Activated T-helper 1 cell treated with anti-CD3 and anti-CD28 coated beads, Interleukin-2, amount 50 U/mL, for 16 hours (primary cell): ENCODE data around the gene ASRGL1.

Source experiments
- DNase-seq, 2 donors: peaks; one replicate each; pipeline ENCODE4 v3.0.0-alpha.2; 2020; ENCODE audit warnings: low read depth in 1 of 2, low spot score in 1 of 2

Gene ASRGL1

GRCh38 chr11:62392506-62392905, 55.3 kb downstream of the ASRGL1 start:
- DNase-seq, result no peak

- DNase-seq, result no peak
Measured at GRCh38 chr11:62393061-62393611, 55.9 kb downstream of the ASRGL1 start.

- DNase-seq, result no peak
Measured at GRCh38 chr11:62393735-62394134, 56.5 kb downstream of the ASRGL1 start.

GRCh38 chr11:62394825-62395538, 57.7 kb downstream of the ASRGL1 start:
- DNase-seq, result no peak

GRCh38 chr11:62395885-62396551, 58.8 kb downstream of the ASRGL1 start:
- no peak for DNase-seq

- no peak for DNase-seq
Measured at GRCh38 chr11:62398011-62398994, 61.1 kb downstream of the ASRGL1 start.

- no peak for DNase-seq
Measured at GRCh38 chr11:62399172-62399877, 62.1 kb downstream of the ASRGL1 start.

- no peak for DNase-seq
Measured at GRCh38 chr11:62399878-62400266, 62.6 kb downstream of the ASRGL1 start.

- no peak for DNase-seq
Measured at GRCh38 chr11:62400281-62400680, 63.0 kb downstream of the ASRGL1 start.

- no peak for DNase-seq
Measured at GRCh38 chr11:62400760-62401159, 63.5 kb downstream of the ASRGL1 start.

GRCh38 chr11:62401356-62401755, 64.1 kb downstream of the ASRGL1 start:
- no peak for DNase-seq

- no peak for DNase-seq
Measured at GRCh38 chr11:62401811-62402210, 64.6 kb downstream of the ASRGL1 start.

- peak; percentile 8 to 32 for DNase-seq
Measured at GRCh38 chr11:62402226-62402959, 65.1 kb downstream of the ASRGL1 start.

GRCh38 chr11:62402960-62403730, 65.9 kb downstream of the ASRGL1 start:
- DNase-seq, result no peak

- no peak for DNase-seq
Measured at GRCh38 chr11:62404435-62404834, 67.2 kb downstream of the ASRGL1 start.

- no peak for DNase-seq
Measured at GRCh38 chr11:62404901-62405300, 67.7 kb downstream of the ASRGL1 start.

GRCh38 chr11:62406034-62406433, 68.8 kb downstream of the ASRGL1 start:
- no peak for DNase-seq

GRCh38 chr11:62409831-62410230, 72.6 kb downstream of the ASRGL1 start:
- DNase-seq, result no peak

- DNase-seq, result no peak
Measured at GRCh38 chr11:62410972-62411371, 73.7 kb downstream of the ASRGL1 start.
